ENCODE measurements around the gene ZPBP.

The ZPBP gene, protein sequence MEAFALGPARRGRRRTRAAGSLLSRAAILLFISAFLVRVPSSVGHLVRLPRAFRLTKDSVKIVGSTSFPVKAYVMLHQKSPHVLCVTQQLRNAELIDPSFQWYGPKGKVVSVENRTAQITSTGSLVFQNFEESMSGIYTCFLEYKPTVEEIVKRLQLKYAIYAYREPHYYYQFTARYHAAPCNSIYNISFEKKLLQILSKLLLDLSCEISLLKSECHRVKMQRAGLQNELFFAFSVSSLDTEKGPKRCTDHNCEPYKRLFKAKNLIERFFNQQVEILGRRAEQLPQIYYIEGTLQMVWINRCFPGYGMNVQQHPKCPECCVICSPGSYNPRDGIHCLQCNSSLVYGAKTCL

DNA sequence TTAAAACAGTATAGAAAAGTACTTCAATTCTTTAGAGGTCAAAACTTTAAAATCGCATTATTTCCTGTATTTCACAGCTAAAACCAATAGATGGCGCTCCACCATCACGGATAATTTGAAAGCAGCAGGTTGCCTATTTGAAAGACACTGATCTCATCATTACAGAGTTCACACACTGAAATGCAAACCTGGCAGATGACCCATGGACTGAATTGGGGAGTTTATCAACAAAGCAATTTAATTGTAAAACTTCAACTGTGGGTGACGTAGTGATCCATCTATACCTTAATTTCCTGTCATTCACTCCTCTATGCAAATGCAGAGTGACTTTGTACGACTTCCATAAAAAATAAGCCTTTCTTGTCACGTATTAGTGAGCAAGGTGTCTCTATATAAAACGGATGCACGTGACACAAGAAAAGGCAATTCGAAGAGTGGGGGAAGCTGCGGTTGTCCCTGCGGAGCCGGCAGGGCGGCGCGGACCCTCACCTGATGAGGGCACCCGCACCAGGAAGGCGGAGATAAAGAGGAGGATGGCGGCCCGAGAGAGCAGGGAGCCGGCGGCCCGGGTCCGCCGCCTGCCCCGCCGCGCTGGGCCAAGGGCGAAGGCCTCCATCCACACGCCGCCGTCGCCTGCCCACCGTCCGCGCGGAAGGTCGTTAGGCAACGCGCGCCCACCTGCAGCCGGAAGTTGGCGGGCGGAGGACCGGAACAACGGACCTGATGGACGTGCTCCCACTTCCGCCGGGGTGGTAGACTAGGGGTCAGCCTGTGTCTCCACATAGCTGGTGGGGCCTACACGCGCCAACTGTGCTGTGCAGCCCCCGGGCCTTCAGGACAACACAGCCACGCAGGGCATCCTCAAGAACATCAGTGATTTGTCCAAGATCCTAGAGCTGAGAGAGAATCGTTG lies at the start of gene ZPBP:
ZPBP (minus strand) TSS at position 668 of the 913 bp plus-strand sequence; CDS start at position 616, 52 bp downstream.
- DNase-seq (ENCODE audit: low spot score) = peak; percentile 24

GRCh38 chr7:50142425-50143017 lies 49.5 kb upstream of the ZPBP start:
- peak; percentile 13 for DNase-seq (ENCODE audit: low spot score)

DNA sequence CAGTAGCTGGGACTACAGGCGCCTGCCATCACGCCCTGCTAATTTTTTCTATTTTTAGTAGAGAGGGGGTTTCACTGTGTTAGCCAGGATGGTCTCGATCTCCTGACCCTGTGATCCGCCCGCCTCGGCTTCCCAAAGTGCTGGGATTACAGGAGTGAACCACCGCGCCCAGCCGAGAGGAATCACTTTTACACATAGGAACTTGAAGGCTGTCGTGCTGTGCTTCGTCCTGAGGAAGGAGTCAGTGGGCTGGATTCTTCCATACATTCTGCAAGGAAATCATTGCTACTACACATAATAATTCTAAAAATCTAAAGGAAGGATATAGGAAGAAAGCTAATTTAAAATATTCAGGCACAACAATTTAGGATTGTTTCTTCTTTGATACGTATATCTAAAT lies 48.8 kb upstream of the ZPBP start:
- no peak for DNase-seq (ENCODE audit: low spot score)

DNA sequence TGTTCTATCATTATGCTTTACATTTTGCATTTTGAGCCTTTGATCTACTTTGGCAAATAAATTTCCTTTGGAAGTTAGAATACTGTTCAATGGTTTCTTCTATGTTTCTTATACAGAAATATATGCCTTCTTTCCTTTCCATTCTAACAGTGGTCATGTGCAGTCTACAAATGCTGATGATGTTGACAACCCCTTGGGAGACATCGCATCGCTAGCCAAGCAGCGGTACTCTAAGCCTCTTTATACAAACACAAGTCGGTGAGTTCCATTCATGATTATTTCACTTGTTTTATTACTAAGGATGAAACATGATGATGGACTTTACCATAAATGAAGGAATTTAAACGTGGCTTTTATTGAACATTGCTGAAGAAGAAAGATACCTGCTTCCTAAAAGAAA lies 48.1 kb upstream of the ZPBP start:
- DNase-seq (ENCODE audit: low spot score) = no peak

DNA sequence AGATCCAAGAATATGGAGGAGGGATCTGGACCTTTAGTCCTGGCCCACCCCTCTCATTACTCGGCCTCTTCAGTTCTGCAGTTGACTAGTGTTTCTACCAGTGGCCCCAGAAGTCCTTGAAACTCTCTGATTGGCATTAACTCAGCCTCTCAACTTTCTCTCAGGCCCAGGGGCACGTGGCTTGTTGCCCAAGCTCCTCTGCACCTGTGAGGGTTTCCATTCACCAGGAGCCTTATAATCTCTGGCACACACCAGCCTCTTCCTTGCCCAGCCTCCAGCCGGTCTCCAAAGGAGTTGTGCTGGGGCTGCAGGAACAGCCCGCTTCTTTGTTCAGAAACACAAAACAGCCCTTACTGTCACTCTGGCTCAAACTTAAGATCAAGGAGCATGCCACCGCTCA lies 47.6 kb upstream of the ZPBP start:
- no peak for DNase-seq (ENCODE audit: low spot score)

DNA sequence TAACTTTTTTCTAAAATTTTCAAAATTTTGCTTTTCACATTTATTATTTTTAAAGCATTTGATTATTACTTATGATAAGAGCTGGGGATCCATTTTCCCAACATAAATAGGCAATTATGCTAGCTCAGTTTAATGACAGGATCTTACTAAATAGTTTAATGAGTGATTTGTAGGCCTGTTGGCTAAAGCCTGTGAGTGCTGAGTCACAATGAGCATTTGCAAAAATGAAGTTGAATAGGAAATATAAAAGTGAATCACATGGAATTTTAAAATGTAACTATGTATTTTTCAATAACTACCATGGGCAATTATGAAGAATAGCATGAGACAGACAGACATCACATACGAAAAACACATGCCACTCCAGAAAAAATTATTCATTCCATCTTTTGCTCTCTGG lies 45.1 kb upstream of the ZPBP start:
- DNase-seq (ENCODE audit: low spot score) = no peak

GRCh38 chr7:50125766-50126165 lies 32.7 kb upstream of the ZPBP start:
- no peak for DNase-seq (ENCODE audit: low spot score)

DNA sequence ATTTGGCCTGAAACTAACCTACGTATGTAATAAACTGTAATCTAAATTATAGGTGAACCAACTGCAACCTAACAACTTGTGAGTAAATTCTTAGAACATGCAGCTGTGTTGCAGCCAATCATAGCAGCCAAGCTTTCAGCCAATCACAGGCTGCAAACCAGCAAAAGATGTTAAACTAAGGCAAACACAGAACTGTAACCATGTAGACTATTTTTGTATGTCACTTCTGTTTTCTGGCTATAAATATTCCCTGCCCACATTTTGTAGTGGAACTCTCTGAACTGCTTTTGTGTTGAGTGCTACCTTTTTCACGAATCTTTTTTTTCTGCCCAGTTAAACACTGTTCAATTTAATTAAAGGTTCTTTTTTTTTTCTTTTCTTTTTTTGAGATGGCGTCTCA lies 28.2 kb upstream of the ZPBP start:
- no peak for DNase-seq (ENCODE audit: low spot score)

DNA sequence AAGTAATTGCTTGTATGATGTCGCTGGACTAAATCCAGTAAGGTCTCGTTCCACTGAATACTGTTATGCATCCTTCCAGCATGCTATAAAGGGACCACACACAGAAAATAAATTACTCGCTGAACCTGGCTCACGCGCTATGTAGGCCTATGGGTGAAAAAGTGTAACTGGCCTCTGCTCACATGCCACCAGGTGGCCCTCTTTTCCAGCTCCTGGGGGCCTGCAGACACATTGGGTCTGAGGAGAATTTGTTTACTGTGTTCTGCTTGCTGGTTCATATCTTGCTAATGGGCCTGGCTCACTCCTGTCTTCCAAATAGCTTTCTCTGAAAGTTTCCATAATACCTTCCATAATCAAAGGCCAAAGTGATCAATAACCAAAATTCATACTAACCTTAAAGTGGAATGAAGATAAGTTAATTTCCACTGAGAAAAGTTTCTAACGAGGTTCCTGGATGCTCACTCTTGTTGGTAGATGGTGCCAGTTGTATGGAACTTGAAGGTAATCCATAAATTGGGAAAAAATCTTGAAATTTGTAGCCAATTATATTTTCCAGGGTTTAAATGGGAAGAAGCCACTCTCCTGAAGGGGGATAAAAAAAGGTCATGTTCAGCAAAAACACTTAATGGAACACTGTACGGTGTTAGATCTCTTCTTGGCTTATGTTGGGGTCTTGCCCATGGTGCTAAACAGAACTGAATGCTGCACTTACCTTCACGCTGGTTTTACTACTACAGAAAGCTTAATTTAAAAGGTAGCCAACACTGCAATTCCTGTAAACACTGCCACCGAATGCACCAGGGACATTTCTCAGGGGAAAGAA lies 27.0 kb upstream of the ZPBP start:
- no peak for DNase-seq (ENCODE audit: low spot score)

DNA sequence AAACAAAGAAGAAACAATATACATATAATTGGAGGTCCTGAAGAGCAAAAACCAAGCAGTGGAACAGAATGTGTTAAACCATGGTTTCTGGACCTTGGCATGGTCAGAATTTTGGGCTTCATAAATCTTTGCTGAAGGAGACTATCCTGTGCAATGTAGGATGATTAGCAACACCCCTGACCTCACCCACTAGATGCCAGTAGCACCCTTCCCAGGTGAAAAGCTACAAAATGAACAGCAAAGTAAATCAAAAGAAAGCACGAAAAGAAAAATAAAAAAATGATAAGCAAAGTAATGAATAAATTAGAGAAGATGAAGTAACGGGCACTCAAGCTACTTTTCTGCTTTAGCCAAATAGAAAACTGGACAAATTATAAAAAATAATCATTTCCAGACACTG lies 19.2 kb upstream of the ZPBP start:
- DNase-seq (ENCODE audit: low spot score) = no peak

GRCh38 chr7:50101873-50102272 lies 8.8 kb upstream of the ZPBP start:
- DNase-seq (ENCODE audit: low spot score) = no peak

GRCh38 chr7:50095634-50096033 lies 2.6 kb upstream of the ZPBP start:
- DNase-seq (ENCODE audit: low spot score) = no peak

GRCh38 chr7:50088463-50089129 lies 4.5 kb downstream of the ZPBP start:
- no peak for DNase-seq (ENCODE audit: low spot score)

DNA sequence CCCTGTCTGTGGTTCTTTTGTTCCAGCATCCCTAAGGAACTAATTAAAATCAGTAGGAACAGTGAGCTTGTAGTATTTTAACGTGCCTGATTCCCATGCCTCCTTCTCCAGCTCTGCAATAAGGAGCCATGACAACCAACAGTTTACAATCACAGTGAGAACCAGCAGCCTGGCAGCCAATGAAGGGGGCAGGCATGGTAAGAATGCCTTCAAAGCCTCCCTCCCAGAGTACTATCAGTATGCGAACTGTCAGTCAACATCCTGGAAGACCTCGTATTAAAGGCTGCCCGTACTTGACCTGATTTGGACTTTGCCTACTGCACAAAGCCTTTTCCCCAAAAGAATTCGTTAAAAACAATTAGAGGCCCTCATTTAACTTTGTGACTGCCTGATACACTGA lies 7.7 kb downstream of the ZPBP start:
- no peak for DNase-seq (ENCODE audit: low spot score)

DNA sequence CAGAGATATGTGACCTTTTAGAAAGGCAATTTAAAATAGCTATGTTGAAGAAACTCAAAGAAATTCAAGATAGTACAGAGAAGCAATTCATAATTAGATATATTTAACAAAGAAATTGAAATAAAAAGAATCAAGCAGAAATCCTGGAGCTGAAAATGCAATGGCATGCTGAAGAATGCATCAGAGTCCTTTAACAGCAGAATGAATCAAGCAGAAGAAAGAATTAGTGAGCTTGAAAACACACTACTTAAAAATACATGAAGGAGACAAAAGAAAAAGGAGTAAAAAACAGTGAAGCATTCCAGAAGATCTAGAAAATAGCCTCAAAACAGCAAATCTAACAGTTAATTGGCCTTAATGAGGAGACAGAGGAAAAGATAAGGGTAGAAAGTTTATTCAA lies 20.0 kb downstream of the ZPBP start:
- DNase-seq (ENCODE audit: low spot score) = no peak

GRCh38 chr7:50069613-50070012 lies 23.4 kb downstream of the ZPBP start:
- no peak for DNase-seq (ENCODE audit: low spot score)

DNA sequence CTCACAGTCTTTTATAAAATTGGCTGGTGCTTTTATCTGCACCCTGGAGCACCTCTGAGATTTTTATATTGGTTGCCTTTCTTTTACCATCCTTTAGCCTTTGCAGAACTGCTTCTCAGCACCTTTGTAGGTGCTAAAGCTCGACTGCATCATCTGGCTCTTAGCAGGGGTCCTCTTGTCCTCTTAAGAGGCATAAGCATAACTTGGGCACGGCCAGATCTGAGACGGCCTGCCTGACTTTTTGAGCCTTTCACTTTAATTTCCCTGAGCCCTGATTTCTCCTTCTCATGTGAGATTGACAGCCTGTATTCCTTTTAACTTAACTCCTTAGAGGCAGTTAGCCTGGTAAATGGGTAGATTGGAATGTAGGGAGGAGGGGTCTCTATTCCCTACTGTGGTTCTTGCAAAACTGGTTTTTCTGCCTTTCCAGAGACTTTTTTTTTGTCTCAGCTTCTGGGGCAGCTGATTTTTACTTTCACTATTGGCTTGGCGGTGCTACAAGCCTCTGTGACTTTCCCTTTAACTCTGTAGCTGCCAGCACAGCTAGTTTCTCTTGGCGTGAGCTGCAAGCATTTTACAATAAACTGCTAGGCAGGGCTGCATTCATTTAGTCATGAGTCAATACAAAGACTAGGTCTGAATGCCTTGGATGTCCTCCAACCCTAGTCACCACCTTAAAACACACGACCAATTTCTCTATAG lies 24.0 kb downstream of the ZPBP start:
- no peak for DNase-seq (ENCODE audit: low spot score)

- DNase-seq (ENCODE audit: low spot score) = peak; percentile 2
These were observed 25.0 kb downstream of the ZPBP start for GRCh38 chr7:50068026-50068425.

GRCh38 chr7:50062951-50063350 lies 30.1 kb downstream of the ZPBP start:
- no peak for DNase-seq (ENCODE audit: low spot score)

- DNase-seq (ENCODE audit: low spot score) = no peak
These were observed 36.9 kb downstream of the ZPBP start for GRCh38 chr7:50056131-50056530.

DNA sequence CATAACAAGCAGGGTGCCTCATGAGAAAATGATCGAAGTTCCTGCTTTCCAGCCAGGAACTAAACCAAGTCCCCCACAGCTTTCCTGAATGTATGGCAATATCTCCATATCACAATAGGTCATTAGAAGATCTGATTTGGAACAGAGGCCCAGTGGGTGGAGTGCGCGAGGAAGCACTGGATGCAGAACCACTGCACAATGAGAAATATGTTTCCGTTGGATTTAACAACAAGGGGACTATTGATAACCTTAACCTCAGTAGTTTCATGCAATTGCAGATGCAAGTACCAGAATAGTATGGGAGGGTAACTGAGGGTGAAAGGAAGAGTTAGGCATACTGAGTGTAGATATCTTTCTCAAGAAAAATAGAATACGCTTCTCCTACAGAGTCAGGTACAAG lies 45.3 kb downstream of the ZPBP start:
- no peak for DNase-seq (ENCODE audit: low spot score)

Data from AG08395 (cell line).